ENCODE data around the gene BCL2L1.
A peak's percentile ranks its signal among the peaks of the same experiment; 100 is the strongest.
"Not testable (repeated sequence)": the region's sequence is repeated elsewhere in the genome, so short reads cannot be mapped to it uniquely, and the experiment has no call there.

The BCL2L1 gene

DNA sequence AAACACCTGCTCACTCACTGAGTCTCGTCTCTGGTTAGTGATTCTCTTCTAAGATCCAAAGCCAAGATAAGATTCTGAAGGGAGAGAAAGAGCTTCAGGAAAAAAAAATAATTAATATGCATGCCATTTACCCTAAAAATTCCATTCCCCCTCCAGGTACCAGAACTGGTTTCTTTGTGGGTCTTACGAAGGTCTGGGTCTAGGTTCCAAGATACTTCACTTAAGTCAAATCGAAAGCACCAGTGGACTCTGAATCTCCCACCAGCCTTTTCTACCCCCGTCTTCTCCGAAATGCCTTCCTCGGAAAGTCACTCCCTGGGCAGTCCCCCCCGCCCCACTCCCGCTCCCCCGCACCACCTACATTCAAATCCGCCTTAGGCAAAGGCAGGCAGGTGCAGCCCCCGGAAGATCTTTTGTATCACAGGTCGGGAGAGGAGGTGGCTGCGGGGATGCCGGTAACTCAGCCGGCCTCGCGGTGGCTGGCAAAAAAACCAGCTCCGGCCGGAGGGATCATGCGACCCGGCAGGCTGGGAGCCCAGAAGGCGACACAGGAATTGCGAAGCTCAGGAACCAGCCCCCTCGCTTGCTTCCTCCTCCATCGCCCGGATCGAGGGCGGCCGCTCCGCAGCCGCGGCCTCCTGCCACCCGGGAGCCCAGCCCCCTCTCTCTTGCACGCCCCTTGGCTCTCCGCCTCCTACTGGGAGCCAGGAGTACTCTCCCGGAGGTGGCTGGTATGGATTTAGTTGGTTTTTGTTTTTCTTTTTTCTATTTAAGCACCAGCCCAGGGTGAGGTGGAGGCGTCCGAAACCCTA, at the start of gene BCL2L1:
Gene BCL2L1 (minus strand): TSS at position 612 of the 812 bp plus-strand sequence. CDS start 650 bp downstream, outside the sequence.
- peak; percentile 68 for DNase-seq (ENCODE audit: low read depth)

DNA sequence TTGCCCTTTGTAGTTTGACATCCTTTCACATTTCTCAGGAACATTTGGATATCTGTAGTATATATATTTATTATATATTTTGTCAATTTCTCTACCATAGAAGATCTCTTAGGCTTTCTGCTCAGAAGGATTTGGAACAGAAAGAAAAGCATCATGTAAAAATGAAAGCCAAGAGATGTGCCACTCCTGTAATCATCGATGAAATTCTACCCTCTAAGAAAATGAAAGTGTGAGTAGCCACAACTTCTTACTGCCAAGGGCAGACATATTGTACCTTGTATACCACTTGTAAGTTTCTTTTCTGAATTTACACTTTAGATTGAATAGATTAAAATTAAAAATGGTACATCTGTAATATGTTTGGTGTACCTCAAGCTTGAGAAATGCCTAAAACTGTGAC, 47.6 kb upstream of the BCL2L1 start:
- DNase-seq (ENCODE audit: low read depth) = no peak

DNA sequence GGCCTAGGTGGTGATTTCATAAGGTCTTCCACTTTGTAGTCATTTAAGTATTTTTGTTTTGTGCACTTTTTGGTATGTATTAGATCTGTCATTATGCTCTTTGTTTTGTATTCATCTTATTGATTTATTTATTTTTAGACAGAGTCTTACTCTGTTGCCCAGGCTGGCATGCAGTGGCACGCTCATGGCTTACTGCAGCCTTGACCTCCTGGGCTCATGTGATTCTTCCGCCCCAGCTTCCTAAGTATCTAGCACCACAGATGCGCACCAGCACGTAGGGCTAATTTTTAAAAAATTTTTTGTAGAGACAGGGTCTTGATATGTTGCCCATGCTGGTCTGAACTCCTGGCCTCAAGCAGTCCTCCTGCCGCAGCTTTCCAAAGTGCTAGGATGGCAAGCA, 47.0 kb upstream of the BCL2L1 start:
- no peak for DNase-seq (ENCODE audit: low read depth)

DNA sequence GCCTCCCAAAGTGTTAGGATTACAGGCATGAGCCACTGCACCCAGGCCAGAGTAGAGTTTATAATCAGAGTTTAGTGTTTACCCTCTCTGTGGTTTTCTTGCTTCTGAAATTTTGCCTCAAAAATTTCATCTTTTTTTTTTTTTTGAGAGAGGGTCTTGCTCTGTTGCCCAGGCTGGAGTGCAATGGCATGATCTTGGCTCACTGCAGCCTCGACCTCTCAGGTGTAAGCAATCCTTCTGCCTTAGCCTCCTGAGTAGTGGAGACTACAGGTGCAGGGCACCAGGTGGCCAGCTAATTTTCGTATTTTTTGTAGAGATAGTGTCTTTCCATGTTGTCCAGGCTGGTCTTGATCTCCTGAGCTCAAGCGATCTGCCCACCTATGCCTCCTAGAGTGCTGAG, 45.1 kb upstream of the BCL2L1 start:
- no peak for DNase-seq (ENCODE audit: low read depth)

DNA sequence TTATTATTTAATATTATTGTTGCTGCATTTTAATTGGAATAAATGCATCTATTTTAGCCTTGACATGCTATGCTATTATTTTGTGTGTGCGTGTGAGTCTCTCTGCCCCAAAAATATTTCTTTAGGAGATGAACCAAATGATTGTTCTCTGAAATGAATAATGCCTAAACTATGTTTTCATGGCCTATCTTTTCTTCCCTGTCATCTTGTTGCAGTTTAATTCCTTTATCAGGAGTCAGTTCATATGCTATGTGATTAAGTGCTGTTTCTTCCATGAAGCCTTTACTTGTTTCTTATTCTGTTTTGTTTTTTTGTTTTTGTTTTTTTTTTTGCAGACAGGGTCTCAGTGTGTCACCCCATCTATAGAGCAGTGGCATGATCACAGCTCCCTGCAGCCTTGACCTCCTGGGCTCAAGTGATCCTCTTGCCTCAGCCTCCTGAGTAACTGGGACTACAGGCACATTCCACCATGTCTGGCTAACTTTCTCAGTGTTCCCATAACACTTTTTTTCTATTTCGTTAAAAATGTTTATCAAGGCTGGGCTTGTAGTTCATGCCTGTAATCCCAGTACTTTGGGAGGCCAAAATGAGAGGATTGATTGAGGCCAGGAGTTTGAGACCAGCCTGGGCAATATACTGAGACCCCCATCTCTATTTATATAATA, 42.1 kb upstream of the BCL2L1 start:
- DNase-seq (ENCODE audit: low read depth) = no peak

DNA sequence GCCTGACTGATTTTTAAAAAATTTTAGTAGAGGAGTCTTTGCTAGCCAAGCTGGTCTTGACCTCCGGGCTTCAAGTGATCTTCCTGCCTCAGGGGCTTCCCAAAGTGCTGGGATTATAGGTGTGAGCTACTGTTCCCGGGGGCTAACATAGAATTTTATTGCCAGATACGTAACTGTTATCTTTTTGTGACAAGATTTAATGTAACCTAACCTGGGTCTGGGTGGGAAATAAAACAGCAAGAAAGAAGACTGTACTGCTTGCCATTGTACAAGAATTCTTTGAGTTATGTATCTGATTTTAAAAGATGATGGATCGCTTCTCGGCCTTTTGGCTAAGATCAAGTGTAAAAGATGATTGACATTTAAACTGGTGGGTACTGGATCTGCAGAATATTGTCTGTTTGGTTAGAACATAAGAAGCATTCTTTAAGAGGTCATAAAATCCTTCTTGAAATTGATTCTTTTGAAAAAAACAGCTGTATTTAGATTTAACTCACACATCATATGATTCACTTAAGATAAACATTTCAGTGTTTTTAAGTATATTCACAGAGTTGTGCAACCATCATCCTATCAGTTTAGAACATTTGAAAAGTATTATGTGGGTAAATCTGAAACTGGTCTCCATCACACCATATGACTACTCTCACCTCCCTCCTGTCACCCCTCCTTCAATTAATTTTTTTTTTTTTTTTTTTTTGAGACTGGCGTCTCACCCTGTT, 38.0 kb upstream of the BCL2L1 start:
- DNase-seq (ENCODE audit: low read depth) = no peak

DNA sequence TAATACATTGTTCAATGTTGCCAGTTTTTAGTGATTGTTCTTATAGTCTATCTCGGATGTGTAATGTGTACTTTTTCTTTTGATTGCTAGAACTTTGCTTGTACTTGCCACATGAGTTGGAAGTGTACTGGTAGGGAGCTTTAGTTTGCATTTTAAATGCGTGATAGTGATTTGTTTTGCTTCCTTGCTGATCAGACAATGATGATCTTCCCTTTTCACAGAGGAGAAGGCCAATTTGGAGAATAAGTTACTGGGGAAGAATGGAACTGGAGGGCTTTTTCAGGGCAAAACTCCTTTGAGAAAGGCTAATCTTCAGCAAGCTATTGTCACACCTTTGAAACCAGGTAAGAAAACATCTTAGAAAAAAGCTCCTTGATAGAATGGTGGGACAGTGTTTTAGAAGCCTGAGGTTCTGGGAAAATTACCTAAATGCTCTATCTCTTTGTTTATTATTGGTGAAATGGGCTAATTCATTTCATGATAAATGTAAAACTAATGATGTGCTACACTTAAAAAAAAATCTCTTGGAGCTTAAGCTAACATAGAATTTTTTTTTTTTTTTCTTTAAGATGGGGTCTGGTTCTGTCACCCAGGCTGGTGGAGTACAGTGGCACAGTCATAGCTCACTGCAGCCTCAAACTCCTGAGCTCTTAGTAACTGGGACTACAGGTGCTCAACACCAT, 37.3 kb upstream of the BCL2L1 start:
- DNase-seq (ENCODE audit: low read depth) = no peak

DNA sequence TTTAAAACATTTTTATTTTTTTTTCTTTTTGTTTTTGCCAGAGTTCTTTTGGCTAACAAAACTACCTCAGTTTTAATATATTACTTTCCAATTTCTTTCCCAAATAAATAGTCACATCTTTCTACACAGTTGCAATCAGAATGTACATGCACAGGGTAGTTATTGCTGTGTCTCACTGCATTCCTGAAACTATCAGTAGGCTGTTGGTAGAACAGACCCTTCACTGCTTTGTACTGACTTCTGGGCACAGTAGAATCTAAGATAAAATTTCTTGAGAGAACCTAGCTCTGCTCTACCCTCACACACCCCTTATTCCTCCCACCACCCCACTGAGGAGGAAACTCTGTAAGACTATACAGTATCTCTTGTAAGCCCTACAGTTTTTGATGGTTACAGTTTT, 36.3 kb upstream of the BCL2L1 start:
- no peak for DNase-seq (ENCODE audit: low read depth)

DNA sequence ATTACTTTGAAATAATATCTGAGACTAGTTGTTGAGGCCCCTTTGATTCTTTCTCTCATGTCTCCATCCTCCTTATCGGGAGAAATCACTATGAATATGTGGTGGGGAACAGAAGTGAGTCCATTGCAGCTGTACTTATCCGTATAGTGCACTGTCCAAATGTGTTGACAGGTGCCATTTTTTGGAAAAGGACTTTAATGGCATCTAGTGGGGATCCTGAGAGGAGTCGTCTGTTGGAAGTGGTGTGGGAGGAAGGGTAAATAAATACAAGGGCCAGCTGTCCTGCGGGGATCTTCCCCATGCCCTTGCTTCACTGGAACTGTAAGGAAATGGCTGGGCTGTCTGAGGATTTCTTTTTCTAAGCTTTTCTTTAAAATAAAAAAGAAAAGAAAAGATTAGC, 35.9 kb upstream of the BCL2L1 start:
- no peak for DNase-seq (ENCODE audit: low read depth)

DNA sequence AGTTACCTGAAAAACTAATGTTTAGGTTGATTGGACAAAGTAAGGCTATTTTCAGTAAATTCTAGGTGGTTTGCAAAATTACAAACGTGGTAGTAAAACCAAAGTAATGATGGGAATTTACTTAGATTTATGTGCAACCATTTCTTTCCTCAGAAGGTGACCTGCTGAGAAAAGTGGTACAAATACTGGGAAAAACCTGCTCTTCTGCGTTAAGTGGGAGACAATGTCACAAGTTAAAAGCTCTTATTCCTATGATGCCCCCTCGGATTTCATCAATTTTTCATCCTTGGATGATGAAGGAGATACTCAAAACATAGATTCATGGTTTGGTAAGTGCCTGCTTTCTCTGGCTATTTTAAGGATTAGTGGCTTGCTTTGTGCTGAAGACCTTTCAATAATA, 34.6 kb upstream of the BCL2L1 start:
- DNase-seq (ENCODE audit: low read depth) = no peak

DNA sequence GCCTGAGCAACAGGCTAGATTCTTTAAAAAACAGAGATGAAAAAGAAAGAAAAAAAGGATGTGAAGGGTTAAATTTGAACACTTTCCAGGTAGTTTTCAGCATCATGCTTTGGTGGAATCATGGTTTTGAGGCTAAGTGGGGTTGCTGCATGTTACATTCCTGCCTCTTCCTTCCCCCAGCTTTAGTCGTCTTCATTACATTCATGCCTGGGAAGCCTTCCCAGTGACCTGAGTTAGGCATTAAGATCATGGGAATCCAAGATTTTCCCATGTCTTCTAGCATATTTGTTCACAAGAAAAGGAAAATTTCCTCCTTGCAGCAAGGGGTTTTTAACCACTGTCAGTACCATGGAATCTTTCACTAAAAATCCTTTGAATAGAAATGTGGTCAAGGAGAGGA, 28.5 kb upstream of the BCL2L1 start:
- DNase-seq (ENCODE audit: low read depth) = no peak

DNA sequence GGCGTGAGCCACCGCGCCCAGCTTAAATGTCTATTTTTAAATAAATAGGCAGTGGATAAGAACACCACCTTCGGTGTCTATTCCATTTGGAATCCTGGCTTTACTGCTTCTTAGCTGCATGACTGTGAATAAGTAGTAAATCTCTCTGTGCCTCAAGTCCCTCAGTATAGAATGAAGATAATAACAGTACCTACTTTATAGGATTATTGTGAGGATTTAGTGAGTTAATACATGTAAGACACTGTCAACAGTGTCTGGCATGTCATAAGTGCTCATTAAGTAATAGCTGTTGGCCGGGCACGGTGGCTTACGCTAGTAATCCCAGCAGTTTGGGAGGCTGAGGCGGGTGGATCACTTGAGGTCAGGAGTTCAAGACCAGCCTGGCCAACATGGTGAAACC, 26.6 kb upstream of the BCL2L1 start:
- DNase-seq (ENCODE audit: low read depth) = no peak

DNA sequence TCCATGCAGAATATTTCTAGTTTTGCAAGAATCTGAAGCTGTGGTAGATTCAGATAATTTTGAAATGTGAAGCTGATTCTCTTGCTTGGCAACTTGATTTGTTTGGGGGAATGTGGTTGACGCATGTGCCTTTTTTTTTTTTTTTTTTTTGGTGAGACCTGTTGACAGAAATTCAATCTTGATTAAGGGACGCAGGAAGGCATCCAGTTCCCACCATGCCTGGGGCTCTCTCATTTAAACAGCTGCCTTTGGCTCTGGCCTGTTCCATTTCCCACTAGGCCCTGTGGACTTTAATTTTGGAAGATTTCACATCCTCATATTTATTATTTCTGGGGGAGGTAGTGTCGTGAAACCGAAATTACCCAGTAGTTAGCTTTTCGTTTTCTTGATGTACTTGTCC, 25.0 kb upstream of the BCL2L1 start:
- DNase-seq (ENCODE audit: low read depth) = no peak

DNA sequence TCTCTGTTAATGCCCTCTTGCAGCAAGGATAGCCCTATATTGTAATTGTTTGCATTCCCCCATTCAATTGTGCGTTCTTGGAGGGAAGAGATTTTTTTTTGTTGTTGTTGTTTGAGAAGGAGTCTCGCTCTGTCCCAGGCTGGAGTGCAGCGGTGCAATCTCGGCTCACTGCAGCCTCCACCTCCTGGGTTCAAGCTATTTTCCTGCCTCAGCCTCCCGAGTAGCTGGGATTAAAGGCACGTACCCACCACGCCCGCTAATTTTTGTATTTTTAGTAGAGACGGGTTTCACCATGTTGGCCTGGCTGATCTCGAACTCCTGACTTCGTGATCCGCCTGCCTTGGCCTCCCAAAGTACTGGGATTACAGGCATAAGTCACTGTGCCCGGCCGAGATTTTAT, 24.4 kb upstream of the BCL2L1 start:
- not testable (repeated sequence) for DNase-seq (ENCODE audit: low read depth)

DNA sequence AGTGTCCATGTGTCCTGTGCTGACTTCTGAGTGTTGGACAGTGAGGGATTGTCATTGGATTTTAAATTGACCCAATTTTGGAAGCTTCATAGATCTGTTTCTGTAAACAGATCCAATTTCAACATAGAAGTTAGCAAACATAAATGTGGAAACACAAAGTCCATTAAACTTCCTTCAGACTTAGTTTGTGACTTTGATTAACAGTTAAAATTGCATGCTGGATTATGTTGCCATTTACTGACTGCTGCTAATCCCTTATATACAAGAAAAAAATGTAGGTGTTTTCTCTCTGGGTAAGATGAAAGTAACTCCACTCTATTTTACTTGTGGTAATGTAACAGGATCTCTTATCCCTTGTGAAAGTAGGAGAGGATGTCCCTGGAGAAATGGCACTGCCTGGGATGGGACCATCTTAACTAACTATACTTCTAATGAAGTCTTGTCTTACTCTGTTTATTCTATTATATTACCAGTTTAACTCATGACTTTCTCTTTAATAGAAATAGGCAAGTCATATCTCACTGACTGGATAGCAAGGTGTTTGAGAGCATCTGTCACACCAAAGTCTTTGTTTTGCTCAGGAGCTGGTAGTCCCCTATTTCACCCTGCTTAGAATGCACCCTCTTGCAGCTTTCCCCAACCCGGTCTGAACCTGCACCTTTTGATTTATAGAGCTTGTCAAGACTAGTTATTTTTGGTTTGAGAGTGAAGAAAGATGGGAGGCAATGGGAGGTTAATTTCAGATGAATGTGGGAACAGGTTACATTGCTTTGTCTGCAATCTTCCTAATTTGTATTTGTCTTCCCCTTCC, 23.6 kb upstream of the BCL2L1 start:
- no peak for DNase-seq (ENCODE audit: low read depth)

DNA sequence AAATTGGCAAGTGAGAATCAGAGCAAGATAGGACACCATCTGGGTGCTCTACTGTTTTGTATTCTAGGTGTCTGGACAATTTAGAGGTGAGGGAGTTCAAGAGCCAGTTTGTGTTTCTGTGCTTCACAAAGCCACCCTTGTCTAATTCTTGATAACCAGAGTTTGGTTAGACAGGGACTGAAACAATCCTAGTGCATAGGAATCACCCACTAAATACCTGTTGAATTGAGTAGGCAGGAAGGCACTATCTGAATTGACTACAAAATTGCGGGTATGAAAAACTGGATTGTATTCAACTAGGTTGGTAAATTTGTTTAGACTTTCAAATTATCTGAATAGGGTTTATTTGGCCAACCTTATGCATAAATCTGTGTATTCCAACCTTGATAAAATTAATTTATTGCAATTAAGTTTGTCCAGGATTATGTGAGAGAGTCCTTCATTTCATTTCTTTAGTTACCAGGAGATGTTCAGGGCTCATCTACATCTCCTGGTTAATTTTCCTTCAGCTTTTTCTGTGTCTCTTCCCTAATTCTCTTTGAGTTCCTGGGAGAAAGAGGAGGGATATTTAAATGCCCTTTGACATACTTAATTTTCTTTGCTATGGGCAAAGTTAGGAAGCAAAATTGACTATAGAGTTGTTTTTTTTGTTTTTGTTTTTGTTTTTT, 18.1 kb upstream of the BCL2L1 start:
- DNase-seq (ENCODE audit: low read depth) = no peak

DNA sequence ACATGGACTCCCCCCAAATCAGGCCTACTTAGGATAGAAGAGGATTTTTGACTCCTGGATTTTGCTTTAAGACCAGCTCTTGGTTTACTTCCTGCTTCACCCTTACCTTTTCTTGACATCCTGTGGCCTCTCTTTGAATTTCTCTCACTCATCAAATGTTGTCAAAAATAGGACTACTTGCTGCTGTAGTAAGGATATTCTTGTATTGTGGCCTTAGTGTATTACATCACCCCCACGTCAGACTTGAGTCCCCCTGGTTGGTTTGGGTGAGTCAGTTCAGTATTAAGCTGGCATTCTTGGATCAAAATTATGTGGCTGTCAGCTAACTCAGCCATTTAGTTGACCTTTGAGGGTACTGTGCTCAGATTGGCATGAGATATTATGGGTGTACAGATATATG, 17.5 kb upstream of the BCL2L1 start:
- DNase-seq (ENCODE audit: low read depth) = no peak

DNA sequence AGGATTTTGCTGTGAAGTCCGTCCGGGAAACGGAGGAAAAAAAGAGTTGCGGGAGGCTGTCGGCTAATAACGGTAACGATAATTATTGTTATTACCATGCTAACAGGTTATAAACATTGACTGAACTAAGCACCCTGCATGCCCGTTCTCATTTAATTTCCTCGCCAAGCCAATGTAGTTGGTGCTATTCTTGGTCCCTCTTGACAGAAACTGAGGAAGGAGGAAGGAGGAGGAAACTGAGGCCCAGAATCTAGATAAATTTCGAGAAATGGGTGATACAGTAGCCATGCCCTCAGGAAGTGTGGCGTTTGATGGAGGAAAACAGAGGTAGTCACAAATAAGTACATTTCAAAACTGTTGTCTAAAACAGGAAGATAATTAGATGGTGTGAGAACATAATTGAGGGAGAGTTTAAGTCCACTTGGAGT, 16.9 kb upstream of the BCL2L1 start:
- DNase-seq (ENCODE audit: low read depth) = no peak

DNA sequence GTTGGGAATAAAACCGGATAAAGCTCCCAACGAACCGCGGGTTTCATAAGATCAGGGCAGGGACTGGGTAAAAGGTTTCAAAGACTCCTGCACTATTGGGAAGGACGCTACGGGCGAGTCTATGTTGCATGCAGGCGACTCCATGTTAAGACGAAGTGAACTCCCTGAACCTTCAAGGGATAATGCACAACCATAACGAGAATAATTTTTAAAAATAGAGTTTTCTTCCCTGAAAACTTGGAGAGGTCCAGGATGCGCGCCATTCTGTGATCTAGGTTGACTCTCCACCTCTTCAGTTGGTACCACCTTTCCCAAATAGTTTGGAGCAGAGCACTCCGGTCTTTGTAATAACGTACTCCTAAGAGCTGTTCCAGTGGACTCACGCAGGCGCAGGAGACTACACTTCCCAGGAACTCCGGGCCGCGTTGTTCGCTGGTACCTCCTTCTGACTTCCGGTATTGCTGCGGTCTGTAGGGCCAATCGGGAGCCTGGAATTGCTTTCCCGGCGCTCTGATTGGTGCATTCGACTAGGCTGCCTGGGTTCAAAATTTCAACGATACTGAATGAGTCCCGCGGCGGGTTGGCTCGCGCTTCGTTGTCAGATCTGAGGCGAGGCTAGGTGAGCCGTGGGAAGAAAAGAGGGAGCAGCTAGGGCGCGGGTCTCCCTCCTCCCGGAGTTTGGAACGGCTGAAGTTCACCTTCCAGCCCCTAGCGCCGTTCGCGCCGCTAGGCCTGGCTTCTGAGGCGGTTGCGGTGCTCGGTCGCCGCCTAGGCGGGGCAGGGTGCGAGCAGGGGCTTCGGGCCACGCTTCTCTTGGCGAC, 16.3 kb upstream of the BCL2L1 start, which contains the start of gene TPX2:
Gene TPX2 (plus strand): TSS at position 562 of the 821 bp plus-strand sequence. CDS start 18,187 bp downstream, outside the sequence.
- DNase-seq (ENCODE audit: low read depth) = peak; percentile 95

DNA sequence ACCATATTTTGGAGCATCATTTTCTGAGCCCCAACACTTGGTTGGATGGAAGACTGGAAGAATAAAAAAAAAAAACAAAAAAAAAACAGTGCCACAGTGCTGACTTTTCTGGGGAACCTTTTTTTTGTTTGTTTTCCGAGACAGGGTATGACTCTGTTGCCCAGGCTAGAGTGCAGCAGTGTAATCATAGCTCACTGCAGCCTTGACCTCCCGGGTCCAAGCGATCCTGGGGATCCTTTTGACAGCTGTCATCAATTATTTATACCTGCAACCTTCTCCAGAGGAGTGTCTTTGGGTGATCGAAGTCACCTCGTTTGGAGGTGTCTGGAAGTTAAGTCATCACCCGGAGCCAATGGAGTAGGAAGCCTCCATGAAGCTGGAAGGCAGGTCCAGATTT, 8.7 kb upstream of the BCL2L1 start:
- no peak for DNase-seq (ENCODE audit: low read depth)

All from CMK (cell line).